Smooth muscle cell (in vitro differentiated cells): ENCODE results near the gene ZSCAN20. TPM values are rescaled to one million over a fixed set of nuclear protein-coding genes. Genes with fewer than 3 reads are reported as not detected.

Experiments used
- DNase-seq: peaks from one replicate; lab custom pipeline; 2025; ENCODE audit not compliant: unreplicated experiment; lab: John Stamatoyannopoulos, UW
- H2AFZ ChIP-seq: fragments of 200-600 bp; sonication (generic); 2 replicates; pipeline ENCODE4 v1.6.0; 2016; ENCODE audit warnings: antibody characterized with exemption, low read depth, mild to moderate bottlenecking
- H3F3A ChIP-seq: fragments of 200-600 bp; sonication (generic); 2 replicates; pipeline ENCODE4 v1.6.0; 2017; ENCODE audit warnings: antibody characterized with exemption, low read depth
- H3K27ac ChIP-seq: fragments of 200-600 bp; sonication (generic); 2 replicates; pipeline ENCODE4 v1.5.1; 2016; ENCODE audit warnings: low read depth, mild to moderate bottlenecking
- H3K27me3 ChIP-seq: fragments of 200-600 bp; sonication (generic); 2 replicates; pipeline ENCODE4 v1.6.1; 2016; ENCODE audit warnings: low read depth, mild to moderate bottlenecking
- H3K36me3 ChIP-seq: fragments of 200-600 bp; sonication (generic); 2 replicates; pipeline ENCODE4 v1.5.1; 2016; ENCODE audit warnings: low read depth
- H3K4me1 ChIP-seq: fragments of 200-600 bp; sonication (generic); 2 replicates; pipeline ENCODE4 v1.5.1; 2016; ENCODE audit warnings: low read depth
- H3K4me2 ChIP-seq: fragments of 200-600 bp; sonication (generic); 2 replicates; pipeline ENCODE4 v1.6.0; 2016; ENCODE audit warnings: mild to moderate bottlenecking
- H3K4me3 ChIP-seq: fragments of 200-600 bp; sonication (generic); 2 replicates; pipeline ENCODE4 v1.5.1; 2016; ENCODE audit warnings: mild to moderate bottlenecking
- H3K79me2 ChIP-seq: fragments of 200-600 bp; sonication (generic); 2 replicates; pipeline ENCODE4 v1.6.0; 2016; ENCODE audit warnings: low read depth, mild to moderate bottlenecking
- H3K9ac ChIP-seq: fragments of 200-600 bp; sonication (generic); 2 replicates; pipeline ENCODE4 v1.6.0; 2016; ENCODE audit warnings: low read depth
- H3K9me3 ChIP-seq: fragments of 200-600 bp; sonication (generic); replicated peaks from 2 replicates; pipeline ENCODE4 v1.5.1; 2016; ENCODE audit warnings: low read depth
- H4K20me1 ChIP-seq: fragments of 200-600 bp; sonication (generic); 2 replicates; pipeline ENCODE4 v1.6.0; 2016; ENCODE audit warnings: low read depth
- WGBS: methylation state at CpG from one replicate; pipeline ENCODE4 v1.1.7; 2016; ENCODE audit warnings: low lambda C conversion rate; 5-methylcytosine and 5-hydroxymethylcytosine counted together
- polyA plus RNA-seq: library from polyadenylated mRNA; unstranded; fragments of >200 nt; fragmentation: Nextera tagmentation; extraction: Ambion mirVana; gene quantifications from 2 replicates; pipeline ENCODE4 v1.2.1, GENCODE V29; 2016
- total RNA-seq: library from RNA; depleted of rRNA; stranded (reverse); fragments of >200 nt; gene quantifications from 2 replicates; pipeline ENCODE4 v1.2.3, GENCODE V29; 2014
- TF ChIP-seq, protein P1 (sequence below): fragments of 200-600 bp; sonication (generic); IDR thresholded peaks from 2 replicates; pipeline ENCODE4 v1.5.1; 2017; ENCODE audit warnings: borderline replicate concordance, mild to moderate bottlenecking, antibody characterized with exemption; ENCODE audit not compliant: insufficient read depth, poor library complexity, severe bottlenecking

ZSCAN20 gene
- total and polyA plus RNA-seq, 2 experiments from 2014 or later: 2.3 to 3.8 TPM

DNA sequence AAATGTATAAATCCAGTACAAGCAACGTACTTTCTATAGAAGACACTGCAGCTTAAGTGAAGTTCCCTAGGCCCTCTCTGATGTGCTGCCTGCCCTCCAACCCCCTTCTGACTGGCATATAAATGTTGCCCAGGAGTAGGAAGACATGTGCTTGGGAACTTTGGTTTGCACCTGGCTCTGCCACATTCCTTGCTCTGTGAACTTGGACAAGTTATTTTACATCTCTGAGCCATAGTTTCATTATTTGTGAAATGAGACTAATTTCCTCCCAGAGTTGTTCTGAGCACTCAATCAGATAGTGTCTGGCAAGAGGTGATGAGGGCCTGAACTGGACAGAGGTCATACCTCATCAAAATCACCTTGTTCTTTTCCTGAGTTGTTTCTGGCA lies 38.1 kb upstream of the ZSCAN20 start:
- H3K9ac ChIP-seq: no peak overlapping the region
- peaks cover 13% of the 10 kb centered on the region for H3K4me1 ChIP-seq
- TF ChIP-seq, protein P1, sequence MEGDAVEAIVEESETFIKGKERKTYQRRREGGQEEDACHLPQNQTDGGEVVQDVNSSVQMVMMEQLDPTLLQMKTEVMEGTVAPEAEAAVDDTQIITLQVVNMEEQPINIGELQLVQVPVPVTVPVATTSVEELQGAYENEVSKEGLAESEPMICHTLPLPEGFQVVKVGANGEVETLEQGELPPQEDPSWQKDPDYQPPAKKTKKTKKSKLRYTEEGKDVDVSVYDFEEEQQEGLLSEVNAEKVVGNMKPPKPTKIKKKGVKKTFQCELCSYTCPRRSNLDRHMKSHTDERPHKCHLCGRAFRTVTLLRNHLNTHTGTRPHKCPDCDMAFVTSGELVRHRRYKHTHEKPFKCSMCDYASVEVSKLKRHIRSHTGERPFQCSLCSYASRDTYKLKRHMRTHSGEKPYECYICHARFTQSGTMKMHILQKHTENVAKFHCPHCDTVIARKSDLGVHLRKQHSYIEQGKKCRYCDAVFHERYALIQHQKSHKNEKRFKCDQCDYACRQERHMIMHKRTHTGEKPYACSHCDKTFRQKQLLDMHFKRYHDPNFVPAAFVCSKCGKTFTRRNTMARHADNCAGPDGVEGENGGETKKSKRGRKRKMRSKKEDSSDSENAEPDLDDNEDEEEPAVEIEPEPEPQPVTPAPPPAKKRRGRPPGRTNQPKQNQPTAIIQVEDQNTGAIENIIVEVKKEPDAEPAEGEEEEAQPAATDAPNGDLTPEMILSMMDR: no peak
- WGBS: 82% methylated on average over 1 of the region's 1 CpG
- no peak for DNase-seq
- H3K4me2 ChIP-seq: peak overlapping the region; percentile 69
- H3K27ac ChIP-seq: peak overlapping the region; percentile 77
- no peak overlapping the region for H2AFZ ChIP-seq
- no peak overlapping the region for H3K4me3 ChIP-seq
- H3K9me3 ChIP-seq: no peaks in the 10 kb centered on the region
- H3K27me3 ChIP-seq: no peaks in the 10 kb centered on the region
- H4K20me1 ChIP-seq: no peaks in the 10 kb centered on the region
- H3K79me2 ChIP-seq: no peaks in the 10 kb centered on the region
- H3F3A ChIP-seq: peaks cover 35% of the 10 kb centered on the region
- no peaks in the 10 kb centered on the region for H3K36me3 ChIP-seq

DNA sequence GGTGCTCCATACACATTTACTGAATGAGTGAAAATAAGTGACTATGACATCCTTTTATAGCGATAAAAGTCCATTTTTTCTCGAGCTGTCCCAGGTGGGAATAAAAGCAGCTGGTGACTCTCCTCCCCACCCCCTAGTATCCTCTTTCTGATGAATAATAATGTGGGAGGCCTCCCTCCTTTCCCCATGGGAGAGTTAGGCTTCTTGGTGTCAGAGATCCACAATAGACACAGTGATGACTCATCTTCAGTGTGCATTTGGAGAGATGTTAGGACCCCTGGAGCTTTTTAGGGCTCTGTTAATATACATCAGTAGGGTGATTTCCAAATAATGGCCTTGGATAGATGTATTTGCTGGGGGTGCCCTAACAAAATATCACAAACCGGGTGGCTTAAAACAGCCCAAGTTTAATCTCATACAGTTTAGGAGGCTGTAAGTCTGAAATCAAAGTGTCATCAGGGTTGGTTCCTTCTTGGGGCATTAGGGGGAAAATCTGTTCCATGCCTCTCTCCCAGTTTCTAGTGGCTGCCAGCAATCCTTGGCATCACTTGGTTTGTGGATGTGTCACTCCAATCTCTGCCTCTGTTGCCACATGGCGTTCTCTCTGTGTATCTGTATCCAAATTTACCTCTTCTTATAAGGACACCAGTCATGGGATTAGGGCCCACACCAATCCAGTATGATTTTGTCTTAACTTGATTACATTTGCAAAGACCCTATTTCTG lies 37.2 kb upstream of the ZSCAN20 start:
- H3K9ac ChIP-seq: no peak overlapping the region
- H2AFZ ChIP-seq: no peak overlapping the region
- no peak overlapping the region for H3K4me3 ChIP-seq
- TF ChIP-seq, protein P1: no peak
- no peak for DNase-seq
- no peaks in the 10 kb centered on the region for H4K20me1 ChIP-seq
- H3F3A ChIP-seq: peaks cover 35% of the 10 kb centered on the region
- WGBS: 75% methylated on average over 4 of the region's 4 CpGs
- peak overlapping the region; percentile 77 for H3K27ac ChIP-seq
- H3K36me3 ChIP-seq: no peaks in the 10 kb centered on the region
- H3K4me2 ChIP-seq: peak overlapping the region; percentile 69
- no peaks in the 10 kb centered on the region for H3K27me3 ChIP-seq
- peaks cover 4% of the 10 kb centered on the region for H3K4me1 ChIP-seq
- no peaks in the 10 kb centered on the region for H3K79me2 ChIP-seq
- H3K9me3 ChIP-seq: no peaks in the 10 kb centered on the region

DNA sequence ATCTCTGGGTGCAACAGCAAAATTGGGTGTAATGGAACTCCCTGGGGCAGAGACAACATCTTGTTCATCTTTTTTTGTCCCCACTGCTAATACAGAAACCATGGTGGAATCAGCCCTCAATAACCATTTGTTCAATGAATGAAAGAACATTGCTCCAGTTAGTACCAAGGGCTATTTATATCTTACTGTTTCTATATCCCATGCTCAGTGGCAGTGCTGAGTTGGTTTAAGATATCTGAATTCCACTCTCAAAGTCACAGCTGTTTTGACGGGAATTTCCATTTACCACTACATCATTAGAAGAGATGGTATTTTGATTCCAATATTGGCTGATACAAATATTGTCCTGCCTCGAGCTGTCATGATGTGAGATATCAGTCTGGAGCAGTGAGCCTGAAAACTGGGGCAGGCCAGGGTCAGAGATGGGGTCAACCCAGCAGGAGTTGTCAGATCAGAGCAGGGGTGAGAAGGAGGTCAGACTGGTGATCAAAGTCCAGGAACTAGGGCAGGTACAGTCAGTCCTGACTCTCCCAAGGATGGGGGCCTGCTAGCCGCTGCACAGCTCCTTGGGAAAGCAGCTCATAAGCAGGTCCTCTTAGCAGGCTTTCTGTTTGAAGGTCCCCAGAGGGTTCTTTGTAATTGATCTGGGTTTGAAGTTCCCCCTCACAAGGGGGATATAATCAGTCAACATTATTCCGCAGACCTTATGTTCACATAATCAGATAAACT lies 35.7 kb upstream of the ZSCAN20 start:
- H3K27ac ChIP-seq: no peak overlapping the region
- H3F3A ChIP-seq: peaks cover 29% of the 10 kb centered on the region
- H3K4me3 ChIP-seq: no peak overlapping the region
- H2AFZ ChIP-seq: no peak overlapping the region
- no peaks in the 10 kb centered on the region for H3K9me3 ChIP-seq
- H3K9ac ChIP-seq: no peak overlapping the region
- no peak for DNase-seq
- TF ChIP-seq, protein P1: no peak
- no peak overlapping the region for H3K4me2 ChIP-seq
- H3K27me3 ChIP-seq: no peaks in the 10 kb centered on the region
- H3K4me1 ChIP-seq: peaks cover 4% of the 10 kb centered on the region
- 75% methylated on average over 4 of the region's 4 CpGs for WGBS
- no peaks in the 10 kb centered on the region for H3K36me3 ChIP-seq
- no peaks in the 10 kb centered on the region for H4K20me1 ChIP-seq
- H3K79me2 ChIP-seq: no peaks in the 10 kb centered on the region
